Epithelial cell of esophagus (primary cell): ENCODE results near the gene SLC22A23.
"Not testable (repeated sequence)": the region's sequence is repeated elsewhere in the genome, so short reads cannot be mapped to it uniquely, and the experiment has no call there.

Experiments
- DNase-seq: peaks from one replicate; pipeline ENCODE4 v3.0.0; 2010; ENCODE audit warnings: low read depth
- H3K4me3 ChIP-seq: 2 replicates; pipeline ENCODE4 v1.5.1; 2011; ENCODE audit warnings: mild to moderate bottlenecking, low read length, control low read depth
- TF ChIP-seq, protein P1 (sequence below): IDR thresholded peaks from 2 replicates; pipeline ENCODE4 v1.5.1; 2011; ENCODE audit warnings: low read depth, mild to moderate bottlenecking, low read length, control low read depth, inconsistent platforms; ENCODE audit not compliant: insufficient read depth; ENCODE audit errors: missing control alignments

The SLC22A23 gene

DNA sequence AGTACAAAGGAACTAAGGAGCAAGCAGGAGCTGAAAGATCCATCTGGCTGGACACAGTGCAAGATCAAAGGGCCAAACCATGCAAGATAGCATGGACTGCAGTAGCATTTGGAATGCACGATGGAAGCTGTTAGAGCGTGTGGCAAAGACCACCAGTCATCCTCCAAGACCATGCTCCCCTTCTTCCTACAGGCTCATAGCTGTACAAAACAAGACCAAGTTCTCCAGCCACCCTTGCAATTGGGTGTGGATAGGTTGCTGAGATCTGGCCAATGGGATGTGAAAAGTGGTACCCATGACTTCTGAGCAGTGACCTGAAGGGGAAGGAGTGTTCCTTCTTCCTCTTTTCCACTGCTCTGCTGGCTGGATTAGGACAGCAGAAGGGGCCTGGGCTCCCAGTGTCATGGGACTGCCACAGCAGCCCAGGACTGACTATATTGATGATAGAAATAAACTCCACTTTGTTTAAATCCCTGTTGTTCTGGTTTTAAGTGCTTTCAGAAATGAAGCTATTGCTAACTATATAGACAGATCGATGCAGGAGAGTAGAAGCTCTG is 64.9 kb downstream of the SLC22A23 start:
- no peak overlapping the region for H3K4me3 ChIP-seq
- DNase-seq = no peak
- TF ChIP-seq, protein P1, sequence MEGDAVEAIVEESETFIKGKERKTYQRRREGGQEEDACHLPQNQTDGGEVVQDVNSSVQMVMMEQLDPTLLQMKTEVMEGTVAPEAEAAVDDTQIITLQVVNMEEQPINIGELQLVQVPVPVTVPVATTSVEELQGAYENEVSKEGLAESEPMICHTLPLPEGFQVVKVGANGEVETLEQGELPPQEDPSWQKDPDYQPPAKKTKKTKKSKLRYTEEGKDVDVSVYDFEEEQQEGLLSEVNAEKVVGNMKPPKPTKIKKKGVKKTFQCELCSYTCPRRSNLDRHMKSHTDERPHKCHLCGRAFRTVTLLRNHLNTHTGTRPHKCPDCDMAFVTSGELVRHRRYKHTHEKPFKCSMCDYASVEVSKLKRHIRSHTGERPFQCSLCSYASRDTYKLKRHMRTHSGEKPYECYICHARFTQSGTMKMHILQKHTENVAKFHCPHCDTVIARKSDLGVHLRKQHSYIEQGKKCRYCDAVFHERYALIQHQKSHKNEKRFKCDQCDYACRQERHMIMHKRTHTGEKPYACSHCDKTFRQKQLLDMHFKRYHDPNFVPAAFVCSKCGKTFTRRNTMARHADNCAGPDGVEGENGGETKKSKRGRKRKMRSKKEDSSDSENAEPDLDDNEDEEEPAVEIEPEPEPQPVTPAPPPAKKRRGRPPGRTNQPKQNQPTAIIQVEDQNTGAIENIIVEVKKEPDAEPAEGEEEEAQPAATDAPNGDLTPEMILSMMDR = no peak

DNA sequence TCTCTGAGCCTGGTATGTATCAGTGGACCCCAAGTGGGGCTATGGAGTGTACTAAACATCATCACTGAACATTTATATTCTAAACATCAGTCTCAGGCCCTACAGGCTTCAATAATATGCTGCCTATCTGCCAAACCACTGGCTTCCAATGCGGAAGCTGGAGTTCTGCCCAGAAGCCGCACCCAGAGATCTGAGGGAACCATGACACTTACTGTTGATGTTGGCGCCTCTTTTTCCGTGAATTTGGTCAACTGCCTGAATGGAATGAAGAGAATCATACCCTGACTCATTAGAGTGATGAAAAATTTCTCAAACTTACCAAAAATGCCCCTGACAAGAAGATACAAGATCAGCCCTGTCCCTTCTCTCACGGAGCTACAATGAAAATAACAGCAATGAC is 66.2 kb downstream of the SLC22A23 start:
- H3K4me3 ChIP-seq = no peak overlapping the region
- TF ChIP-seq, protein P1 = no peak
- DNase-seq = peak; percentile 97

DNA sequence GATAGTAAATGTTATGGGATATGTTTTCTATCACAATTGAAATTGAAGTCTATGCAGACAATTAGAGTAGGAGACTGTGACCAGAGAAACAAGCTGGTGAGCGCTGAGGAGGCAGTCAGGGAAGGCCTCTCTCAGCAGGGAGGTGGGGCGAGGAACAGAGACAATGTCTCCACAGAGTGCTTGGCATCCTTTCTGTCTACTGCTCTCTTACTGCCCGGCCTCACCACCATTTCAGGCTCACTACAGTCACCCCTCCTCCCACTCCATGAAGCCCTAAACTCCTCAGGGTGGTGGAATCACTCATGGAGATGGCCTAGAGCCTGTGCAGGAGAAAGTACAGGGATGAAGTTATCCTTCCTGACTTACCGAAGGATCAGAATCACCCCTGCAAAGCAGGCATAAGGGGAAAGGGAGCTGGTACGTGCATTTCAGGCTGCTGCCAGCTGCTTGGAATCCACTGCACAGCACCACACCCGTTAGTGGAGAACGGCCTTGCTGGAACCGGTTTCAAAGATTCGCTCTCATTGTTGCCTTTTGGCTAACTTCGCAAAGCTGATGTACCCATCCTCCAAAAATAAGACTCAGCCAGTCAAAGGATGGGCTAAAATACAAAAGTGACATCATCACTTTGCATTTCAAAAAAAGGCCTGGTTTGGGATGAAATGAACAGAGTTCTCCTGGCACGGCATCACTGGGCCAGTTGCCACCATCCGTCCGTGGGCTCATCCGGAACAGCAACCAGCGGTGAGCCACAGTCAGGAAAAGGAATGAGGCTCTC is 67.3 kb downstream of the SLC22A23 start:
- DNase-seq = peak; percentile 51
- TF ChIP-seq, protein P1 = no peak
- H3K4me3 ChIP-seq = no peak overlapping the region

DNA sequence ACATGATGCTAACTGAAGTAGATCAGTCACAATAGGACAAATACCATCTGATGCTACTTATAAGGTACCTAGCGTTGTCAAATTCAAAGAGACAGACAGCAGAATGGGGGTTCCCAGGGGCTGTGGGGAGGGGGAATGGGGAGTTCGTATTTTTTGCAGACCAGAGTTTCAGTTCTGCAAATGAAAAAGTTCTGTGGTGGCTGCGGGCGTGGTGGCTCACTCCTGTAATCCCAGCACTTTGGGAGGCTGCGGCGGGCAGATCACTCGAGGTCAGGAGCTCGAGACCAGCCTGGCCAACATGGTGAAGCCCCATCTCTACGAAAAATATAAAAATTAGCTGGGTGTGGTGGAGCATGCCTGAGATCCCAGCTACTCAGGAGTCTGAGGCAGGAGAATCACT is 68.1 kb downstream of the SLC22A23 start:
- no peak overlapping the region for H3K4me3 ChIP-seq
- TF ChIP-seq, protein P1 = no peak
- DNase-seq = no peak

DNA sequence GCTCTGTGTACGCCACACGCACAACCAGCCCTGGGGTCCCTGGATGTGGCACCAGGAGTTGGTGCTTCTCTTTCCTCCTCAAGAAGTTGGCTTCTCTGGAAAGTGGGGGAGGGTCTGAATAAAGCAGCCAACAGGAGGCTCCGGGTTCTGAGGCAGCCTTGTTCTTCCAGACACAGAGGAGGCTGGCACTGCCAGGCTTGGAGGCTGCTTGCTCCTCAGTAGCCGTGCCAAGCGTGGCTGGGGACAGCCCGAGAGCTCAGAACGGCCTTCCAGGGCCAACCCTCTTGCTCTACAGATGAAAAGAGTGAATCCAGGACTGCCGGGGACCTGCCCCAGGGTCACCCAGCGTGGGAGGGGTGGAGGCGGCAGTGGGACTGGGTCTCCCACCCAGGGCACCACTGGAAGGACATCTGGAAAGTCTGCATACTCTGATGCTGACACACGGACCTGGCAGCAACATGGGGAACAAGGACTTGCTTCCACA is 70.4 kb downstream of the SLC22A23 start:
- no peak overlapping the region for H3K4me3 ChIP-seq
- no peak for DNase-seq
- TF ChIP-seq, protein P1 = no peak

DNA sequence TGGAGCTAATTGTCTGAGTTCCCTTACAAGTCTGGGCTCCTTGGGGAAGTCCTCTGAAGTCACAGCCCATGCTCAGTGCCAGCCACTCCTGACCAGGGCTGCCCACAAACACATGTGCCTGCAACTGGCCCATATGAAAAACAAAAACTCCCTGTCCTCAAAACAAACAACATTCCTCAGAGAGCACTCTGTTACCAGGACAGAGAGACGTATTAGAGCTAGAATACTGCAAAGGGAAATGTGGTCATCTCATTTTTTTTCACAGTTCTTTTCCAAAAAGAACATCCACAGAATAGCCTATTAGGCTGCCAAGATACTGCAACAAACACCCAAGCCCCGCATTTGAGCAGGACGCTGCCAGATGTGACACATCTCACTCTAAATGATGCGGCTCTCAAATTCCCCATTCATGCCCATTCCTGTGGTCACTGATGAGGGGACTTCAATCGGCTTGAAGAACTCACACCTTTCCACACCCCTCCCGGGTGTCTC is 71.1 kb downstream of the SLC22A23 start:
- no peak overlapping the region for H3K4me3 ChIP-seq
- DNase-seq = no peak
- TF ChIP-seq, protein P1 = no peak

DNA sequence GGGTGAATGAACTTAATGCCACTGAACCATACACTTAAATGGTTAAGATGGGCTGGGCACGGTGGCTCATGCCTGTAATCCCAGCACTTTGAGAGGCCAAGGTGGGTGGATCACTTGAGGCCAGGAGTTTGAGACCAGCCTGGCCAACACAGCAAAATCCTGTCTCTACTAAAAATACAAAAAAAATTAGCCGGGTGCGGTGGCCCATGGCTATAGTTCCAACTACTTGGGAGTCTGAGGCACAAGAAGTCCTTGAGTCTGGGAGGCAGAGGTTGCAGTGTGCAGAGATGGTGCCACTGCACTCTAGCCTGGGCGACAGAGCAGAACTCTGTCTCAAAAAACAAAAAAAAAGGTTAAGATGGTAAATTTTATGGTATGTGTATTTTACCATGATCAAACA is 71.7 kb downstream of the SLC22A23 start:
- not testable (repeated sequence) for DNase-seq, H3K4me3 ChIP-seq
